Ectodermal cell (in vitro differentiated cells): Measurements from ENCODE around the gene RUNX2.

Experiments used
- H3K27ac ChIP-seq: 2 replicates; pipeline ENCODE4 v1.7.0; 2013; ENCODE audit warnings: mild to moderate bottlenecking, low read depth, low read length; ENCODE audit not compliant: insufficient read depth, poor library complexity, severe bottlenecking
- H3K27me3 ChIP-seq: 2 replicates; pipeline ENCODE4 v1.7.0; 2013; ENCODE audit warnings: mild to moderate bottlenecking, low read length; ENCODE audit not compliant: insufficient read depth, control insufficient read depth, poor library complexity, severe bottlenecking
- H3K36me3 ChIP-seq: one replicate; pipeline ENCODE4 v1.7.0; 2013; ENCODE audit warnings: low read length; ENCODE audit not compliant: control insufficient read depth, insufficient read depth
- H3K4me1 ChIP-seq: one replicate; pipeline ENCODE4 v1.7.0; 2013; ENCODE audit warnings: low read length; ENCODE audit not compliant: control insufficient read depth, insufficient read depth
- H3K4me3 ChIP-seq: 2 replicates; pipeline ENCODE4 v1.7.0; 2013; ENCODE audit warnings: low read depth, low read length, control low read depth; ENCODE audit not compliant: insufficient read depth
- H3K9me3 ChIP-seq: 2 replicates; pipeline ENCODE4 v1.7.0; 2013; ENCODE audit warnings: mild to moderate bottlenecking, low read length, moderate library complexity; ENCODE audit not compliant: control insufficient read depth
- WGBS, 2 experiments: methylation state at CpG; one replicate each; pipeline ENCODE4 v1.1.7; 2013; ENCODE audit warnings: missing lambda C conversion rate in 2 of 2; 5-methylcytosine and 5-hydroxymethylcytosine counted together

The RUNX2 gene

GRCh38 chr6:45637056-45637455 is 308.9 kb downstream of the RUNX2 start:
- H3K4me3 ChIP-seq, result no peak overlapping the region
- WGBS, 2 experiments, result 96 to 98% methylated on average over 3 of the region's 3 CpGs
- H3K4me1 ChIP-seq, result no peaks in the 10 kb centered on the region
- H3K27ac ChIP-seq, result no peak overlapping the region
- H3K27me3 ChIP-seq, result no peaks in the 10 kb centered on the region
- no peaks in the 10 kb centered on the region for H3K9me3 ChIP-seq
- no peaks in the 10 kb centered on the region for H3K36me3 ChIP-seq

DNA sequence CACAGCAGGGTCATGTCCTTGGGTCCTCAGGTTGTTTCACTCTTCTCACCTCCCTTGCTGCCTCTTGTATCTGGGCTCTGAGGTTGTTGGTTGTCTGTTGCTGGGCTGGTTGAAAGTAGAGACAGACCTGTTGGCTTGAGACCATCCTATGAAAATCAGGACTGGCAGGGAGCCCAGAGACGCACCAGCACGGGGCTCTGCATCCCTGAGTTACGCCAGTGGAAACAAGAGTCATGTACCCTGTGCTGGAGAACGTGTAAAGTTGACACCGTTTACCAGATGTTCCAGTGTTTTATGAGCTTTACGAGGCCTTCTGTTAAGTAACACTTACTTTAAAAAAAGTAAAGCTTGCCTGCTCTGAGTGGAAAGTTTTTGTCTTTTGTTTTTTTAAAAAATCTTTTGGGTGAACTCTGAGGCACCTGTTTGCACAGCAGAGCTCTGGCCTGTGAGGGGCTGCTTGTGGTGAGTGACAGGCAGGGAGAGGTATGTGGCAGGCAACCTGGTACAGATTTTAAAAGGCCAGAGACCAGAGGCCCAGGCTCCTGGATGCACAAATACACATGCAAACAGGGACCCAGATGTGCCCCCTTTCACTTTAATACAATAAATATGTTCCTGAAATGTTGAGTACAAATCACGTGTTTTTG is 309.6 kb downstream of the RUNX2 start:
- Histone ChIP-seq H3K36me3 (no peaks in the 10 kb centered on the region), H3K27ac (no peak overlapping the region), H3K27me3 (no peaks in the 10 kb centered on the region), H3K9me3 (no peaks in the 10 kb centered on the region), H3K4me1 (no peaks in the 10 kb centered on the region), H3K4me3 (no peak overlapping the region)
- 91 to 93% methylated on average over 6 of the region's 7 CpGs for WGBS, 2 experiments

- no peaks in the 10 kb centered on the region for H3K4me1 ChIP-seq
- H3K9me3 ChIP-seq, result no peaks in the 10 kb centered on the region
- 94 to 95% methylated on average over 2 of the region's 2 CpGs for WGBS, 2 experiments
- H3K27me3 ChIP-seq, result no peaks in the 10 kb centered on the region
- no peaks in the 10 kb centered on the region for H3K36me3 ChIP-seq
- H3K4me3 ChIP-seq, result no peak overlapping the region
- H3K27ac ChIP-seq, result no peak overlapping the region
Observed at GRCh38 chr6:45640081-45640491, 312.0 kb downstream of the RUNX2 start.

- 95 to 96% methylated on average over 13 of the region's 13 CpGs for WGBS, 2 experiments
- no peaks in the 10 kb centered on the region for H3K27me3 ChIP-seq
- H3K27ac ChIP-seq, result no peak overlapping the region
- H3K4me1 ChIP-seq, result no peaks in the 10 kb centered on the region
- H3K9me3 ChIP-seq, result no peaks in the 10 kb centered on the region
- H3K36me3 ChIP-seq, result no peaks in the 10 kb centered on the region
- no peak overlapping the region for H3K4me3 ChIP-seq
Observed at GRCh38 chr6:45640811-45641210, 312.7 kb downstream of the RUNX2 start.

DNA sequence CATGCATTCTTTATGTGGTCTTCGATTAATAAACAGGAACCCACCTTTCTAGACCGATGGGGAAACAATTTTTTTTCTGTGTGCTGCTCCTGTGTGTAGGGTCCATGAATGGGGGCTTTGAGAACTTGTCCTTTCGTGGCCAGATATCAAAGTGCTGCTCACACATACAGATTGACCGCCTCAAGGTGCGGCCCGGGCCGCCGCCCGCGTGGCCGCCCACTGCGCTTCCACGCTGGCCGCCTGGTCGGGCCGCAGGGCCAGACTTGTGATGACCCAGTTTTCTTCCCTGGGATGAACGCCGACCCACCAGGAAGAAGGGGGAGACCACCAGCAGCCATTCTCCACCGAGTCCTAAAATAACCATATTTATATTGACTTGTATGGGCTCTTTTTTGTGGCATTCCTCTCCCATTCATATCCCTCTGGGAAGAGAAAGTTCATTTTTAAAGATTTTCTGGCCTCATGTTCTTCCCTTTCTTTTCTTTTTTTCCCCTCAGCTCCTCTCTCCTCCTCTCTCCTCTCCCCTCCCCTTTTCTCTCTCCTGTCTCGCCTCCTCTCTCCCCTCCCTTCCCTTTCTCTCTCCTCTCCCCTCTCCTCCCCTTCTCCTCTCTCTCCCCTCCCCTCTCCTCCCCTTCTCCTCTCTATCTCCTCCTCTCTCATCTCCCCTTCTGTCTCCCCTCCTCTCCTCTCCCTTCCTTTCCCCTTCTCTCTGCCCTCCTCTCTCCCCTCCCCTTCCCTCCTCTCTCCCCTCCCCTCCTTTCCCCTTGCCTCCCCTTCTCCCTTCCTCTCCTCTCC is 314.4 kb downstream of the RUNX2 start:
- Histone ChIP-seq H3K27me3 (no peaks in the 10 kb centered on the region), H3K27ac (no peak overlapping the region), H3K4me1 (no peaks in the 10 kb centered on the region), H3K4me3 (no peak overlapping the region), H3K9me3 (no peaks in the 10 kb centered on the region), H3K36me3 (no peaks in the 10 kb centered on the region)
- 96 to 98% methylated on average over 19 to 20 of the region's 20 CpGs for WGBS, 2 experiments

DNA sequence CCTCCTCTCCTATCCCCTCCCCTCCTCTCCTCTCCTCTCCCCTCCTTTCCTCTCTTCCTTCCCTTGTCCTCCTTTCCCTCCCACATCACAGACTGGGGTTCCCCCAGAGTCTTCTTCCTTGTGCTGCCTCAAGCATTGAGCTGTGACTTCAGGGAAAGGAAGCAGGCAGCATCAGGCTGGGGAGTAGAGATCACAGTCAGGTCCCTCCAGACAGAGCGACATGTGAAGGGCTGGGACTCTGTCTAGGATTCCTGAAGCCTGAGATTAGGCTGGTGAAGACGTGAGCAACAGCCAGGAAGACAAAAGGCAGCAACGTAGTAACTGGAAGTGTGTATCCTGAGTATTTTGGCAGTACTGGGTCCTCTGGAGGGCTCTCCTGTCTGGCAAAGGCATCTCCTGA is 315.0 kb downstream of the RUNX2 start:
- H3K27me3 ChIP-seq, result no peaks in the 10 kb centered on the region
- no peak overlapping the region for H3K27ac ChIP-seq
- H3K4me1 ChIP-seq, result no peaks in the 10 kb centered on the region
- no peaks in the 10 kb centered on the region for H3K9me3 ChIP-seq
- no peak overlapping the region for H3K4me3 ChIP-seq
- WGBS, 2 experiments, result 85 to 92% methylated on average over 3 of the region's 3 CpGs
- H3K36me3 ChIP-seq, result no peaks in the 10 kb centered on the region

GRCh38 chr6:45644720-45645119 is 316.6 kb downstream of the RUNX2 start:
- Histone ChIP-seq H3K4me1 (no peaks in the 10 kb centered on the region), H3K4me3 (no peak overlapping the region), H3K27me3 (no peaks in the 10 kb centered on the region), H3K36me3 (no peaks in the 10 kb centered on the region), H3K9me3 (no peaks in the 10 kb centered on the region), H3K27ac (no peak overlapping the region)

DNA sequence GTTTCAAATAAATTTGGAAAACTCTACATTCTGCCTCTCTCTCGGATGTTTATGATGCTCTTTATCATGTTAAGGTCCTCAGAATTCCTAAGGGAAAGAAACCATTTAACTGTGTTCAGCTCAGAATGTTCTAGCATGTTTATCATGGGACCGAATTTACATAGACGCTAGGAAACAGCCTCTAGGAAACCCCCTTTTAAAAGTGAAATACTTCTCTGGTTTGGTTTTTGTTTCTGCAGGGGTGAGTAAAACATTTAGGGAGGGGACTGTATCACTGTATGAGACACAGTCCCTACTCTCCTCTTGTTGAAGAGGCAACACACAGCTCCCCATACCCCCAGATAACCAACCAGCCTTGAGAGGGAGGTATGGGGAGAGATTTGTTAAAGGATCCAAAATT is 317.2 kb downstream of the RUNX2 start:
- 80 to 92% methylated on average over 3 of the region's 3 CpGs for WGBS, 2 experiments
- H3K9me3 ChIP-seq, result no peaks in the 10 kb centered on the region
- H3K36me3 ChIP-seq, result no peaks in the 10 kb centered on the region
- H3K4me3 ChIP-seq, result no peak overlapping the region
- no peaks in the 10 kb centered on the region for H3K27me3 ChIP-seq
- H3K27ac ChIP-seq, result no peak overlapping the region
- no peaks in the 10 kb centered on the region for H3K4me1 ChIP-seq

DNA sequence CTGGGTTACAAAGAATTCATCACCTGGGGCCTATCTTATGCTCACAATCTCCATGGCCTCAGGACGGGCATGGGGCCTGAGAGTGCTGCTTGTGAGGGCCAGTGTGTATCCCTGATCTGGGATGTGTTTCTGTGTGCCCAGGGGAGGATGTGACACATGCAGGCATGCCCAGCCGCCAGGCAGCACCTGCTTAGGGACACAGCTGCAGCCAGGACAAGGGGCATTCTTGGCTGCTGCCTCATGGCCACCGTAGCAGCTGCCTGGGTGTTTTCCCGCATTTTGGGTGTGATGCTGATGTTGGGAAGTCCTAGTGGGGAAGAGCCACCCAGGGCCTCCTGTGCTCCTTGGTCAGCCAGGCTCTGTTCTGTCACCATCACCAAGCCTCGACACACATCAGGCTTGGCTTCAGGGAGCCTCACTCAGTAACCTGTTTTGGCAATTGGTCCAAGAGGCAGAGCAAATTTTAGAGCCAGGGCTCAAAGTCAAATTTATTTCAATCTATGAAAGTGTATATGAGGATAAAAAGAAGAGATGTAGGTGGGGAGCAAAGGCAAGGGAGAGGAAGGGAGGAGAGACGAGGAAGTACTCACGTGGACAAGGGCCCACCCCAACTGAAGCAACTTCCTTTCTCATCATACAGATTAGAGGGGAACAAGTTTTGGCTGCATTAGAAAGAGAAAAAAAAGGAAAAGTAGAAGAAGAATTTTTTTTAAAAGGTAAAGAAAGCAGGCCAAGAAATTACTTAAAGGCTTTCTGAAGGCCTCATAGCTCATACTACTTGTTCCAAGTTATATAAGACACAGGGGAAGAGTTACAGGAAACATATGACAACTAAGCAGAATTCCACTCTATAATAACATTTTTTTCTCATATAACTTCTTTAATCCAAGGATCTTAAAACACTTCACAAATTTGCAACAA is 319.5 kb downstream of the RUNX2 start:
- H3K4me3 ChIP-seq, result no peak overlapping the region
- no peaks in the 10 kb centered on the region for H3K9me3 ChIP-seq
- 92 to 95% methylated on average over 7 of the region's 7 CpGs for WGBS, 2 experiments
- H3K4me1 ChIP-seq, result no peaks in the 10 kb centered on the region
- H3K27ac ChIP-seq, result no peak overlapping the region
- H3K27me3 ChIP-seq, result no peaks in the 10 kb centered on the region
- no peaks in the 10 kb centered on the region for H3K36me3 ChIP-seq

GRCh38 chr6:45648262-45648620 is 320.1 kb downstream of the RUNX2 start:
- WGBS, 2 experiments, result 83 to 88% methylated on average over 4 of the region's 5 CpGs
- Histone ChIP-seq H3K36me3 (no peaks in the 10 kb centered on the region), H3K9me3 (no peaks in the 10 kb centered on the region), H3K27me3 (no peaks in the 10 kb centered on the region), H3K4me1 (no peaks in the 10 kb centered on the region), H3K4me3 (no peak overlapping the region), H3K27ac (no peak overlapping the region)
